GM23338 (cell line): Measurements from ENCODE around the gene METTL6. TPM values are rescaled to one million over a fixed set of nuclear protein-coding genes. Genes with fewer than 3 reads are reported as not detected.

Source experiments
- ATAC-seq: fragments of 200-7000 bp; cut with Tn5 transposase; 3 replicates; pipeline ENCODE4 v1.9.1; 2020
- DNase-seq: peaks from one replicate; pipeline ENCODE4 v3.0.0-alpha.2; 2015; ENCODE audit warnings: low spot score
- H2AFZ ChIP-seq: fragments of 200-600 bp; sonication (generic); 2 replicates; pipeline ENCODE4 v1.8.0; 2016; ENCODE audit warnings: antibody characterized with exemption, mild to moderate bottlenecking, moderate library complexity
- H3F3A ChIP-seq: fragments of 200-600 bp; sonication (generic); replicated peaks from 2 replicates; pipeline ENCODE4 v1.8.0; 2017; ENCODE audit warnings: antibody characterized with exemption, mixed run types, low read depth
- H3K27ac ChIP-seq: fragments of 200-600 bp; sonication (generic); 2 replicates; pipeline ENCODE4 v1.6.1; 2016; ENCODE audit warnings: low read depth
- H3K27me3 ChIP-seq: fragments of 200-600 bp; sonication (generic); 2 replicates; pipeline ENCODE4 v1.8.0; 2016; ENCODE audit warnings: mild to moderate bottlenecking, mixed run types, moderate library complexity; ENCODE audit not compliant: insufficient read depth
- H3K36me3 ChIP-seq: fragments of 200-600 bp; sonication (generic); 2 replicates; pipeline ENCODE4 v1.8.0; 2016; ENCODE audit warnings: mild to moderate bottlenecking; ENCODE audit not compliant: insufficient read depth
- H3K4me1 ChIP-seq: fragments of 200-600 bp; sonication (generic); 2 replicates; pipeline ENCODE4 v1.8.0; 2016; ENCODE audit warnings: mild to moderate bottlenecking, moderate library complexity; ENCODE audit not compliant: insufficient read depth
- H3K4me2 ChIP-seq: fragments of 200-600 bp; sonication (generic); 2 replicates; pipeline ENCODE4 v1.7.1; 2017; ENCODE audit warnings: mixed run types
- H3K4me3 ChIP-seq: fragments of 200-600 bp; sonication (generic); 2 replicates; pipeline ENCODE4 v1.6.1; 2016; ENCODE audit warnings: mixed run types
- H3K79me2 ChIP-seq: fragments of 200-600 bp; sonication (generic); replicated peaks from 2 replicates; pipeline ENCODE4 v1.8.0; 2017; ENCODE audit warnings: mild to moderate bottlenecking; ENCODE audit not compliant: insufficient read depth
- H3K9me2 ChIP-seq: fragments of 200-600 bp; sonication (generic); 2 replicates; pipeline ENCODE4 v1.8.0; 2017; ENCODE audit not compliant: insufficient read depth
- H4K20me1 ChIP-seq: fragments of 200-600 bp; sonication (generic); replicated peaks from 2 replicates; pipeline ENCODE4 v1.8.0; 2017; ENCODE audit warnings: mild to moderate bottlenecking; ENCODE audit not compliant: insufficient read depth
- H3K27ac Mint-ChIP-seq: 2 replicates; pipeline ENCODE4 v1.8.0; 2020; ENCODE audit warnings: inconsistent platforms, mild to moderate bottlenecking, moderate library complexity, mixed read lengths
- H3K27me3 Mint-ChIP-seq: 3 replicates; pipeline ENCODE4 v1.8.0; 2022; ENCODE audit warnings: low read depth, mild to moderate bottlenecking, moderate library complexity, mixed read lengths, inconsistent platforms; ENCODE audit not compliant: insufficient read depth, poor library complexity
- H3K36me3 Mint-ChIP-seq: 3 replicates; pipeline ENCODE4 v1.8.0; 2021; ENCODE audit warnings: low read depth, mild to moderate bottlenecking, inconsistent platforms, moderate library complexity, mixed read lengths
- H3K4me1 Mint-ChIP-seq: 3 replicates; pipeline ENCODE4 v1.8.0; 2020; ENCODE audit warnings: mild to moderate bottlenecking, inconsistent platforms, mixed read lengths
- H3K4me3 Mint-ChIP-seq: 3 replicates; pipeline ENCODE4 v1.8.0; 2021; ENCODE audit warnings: moderate library complexity, mild to moderate bottlenecking, inconsistent platforms, mixed read lengths
- H3K9me3 Mint-ChIP-seq: 3 replicates; pipeline ENCODE4 v1.8.0; 2020; ENCODE audit warnings: moderate library complexity, mild to moderate bottlenecking, inconsistent platforms, mixed read lengths
- CREB1 ChIP-seq: fragments of 250-450 bp; sonication (Bioruptor Pico); IDR thresholded peaks from 2 replicates; pipeline ENCODE4 v1.5.0; 2020; ENCODE audit warnings: low read depth, mild to moderate bottlenecking, moderate library complexity
- CTCF ChIP-seq, 2 experiments: fragments of 200-600 bp in 1 of 2; sonication (generic) in 1 of 2; conservative IDR thresholded peaks; 2 replicates each; pipeline versions ENCODE4 v1.5.1 to v1.6.1; 2016 to 2017; ENCODE audit warnings: antibody characterized with exemption in 2 of 2, low read depth in 2 of 2, mild to moderate bottlenecking in 2 of 2, moderate library complexity in 1 of 2
- EZH2 ChIP-seq: fragments of 200-600 bp; sonication (generic); IDR thresholded peaks from one replicate; pipeline ENCODE4 v1.8.0; 2017; ENCODE audit warnings: antibody characterized with exemption, mild to moderate bottlenecking, low read depth; ENCODE audit not compliant: unreplicated experiment
- EZH2phosphoT487 ChIP-seq: fragments of 200-600 bp; sonication (generic); IDR thresholded peaks from one replicate; pipeline ENCODE4 v1.8.1; 2018; ENCODE audit warnings: antibody characterized with exemption; ENCODE audit not compliant: unreplicated experiment
- JUNB ChIP-seq: IDR thresholded peaks from one replicate; pipeline ENCODE4 v1.6.1; 2016; ENCODE audit warnings: antibody characterized with exemption; ENCODE audit not compliant: unreplicated experiment
- NANOG ChIP-seq: IDR thresholded peaks from 2 replicates; pipeline ENCODE4 v1.6.1; 2016; ENCODE audit warnings: antibody characterized with exemption, borderline replicate concordance
- STAT1 ChIP-seq: IDR thresholded peaks from one replicate; pipeline ENCODE4 v1.6.1; 2016; ENCODE audit warnings: antibody characterized with exemption; ENCODE audit not compliant: unreplicated experiment
- polyA plus RNA-seq: library from polyadenylated mRNA; unstranded; fragments of >200 nt; fragmentation: Nextera tagmentation; extraction: Ambion mirVana; gene quantifications from 2 replicates; pipeline ENCODE4 v1.2.1, GENCODE V29; 2016
- total RNA-seq: library from RNA; depleted of rRNA; stranded (reverse); fragments of >200 nt; shearing (Covaris generic); gene quantifications from 2 replicates; pipeline ENCODE4 v1.2.3, GENCODE V29; 2014
- TF ChIP-seq, protein P1 (sequence below): fragments of 250-450 bp; sonication (Bioruptor Pico); IDR thresholded peaks from 2 replicates; pipeline ENCODE4 v1.5.0; 2020; ENCODE audit warnings: mild to moderate bottlenecking, moderate library complexity
- TF ChIP-seq, protein P2 (sequence below): IDR thresholded peaks from 2 replicates; pipeline ENCODE4 v1.6.1; 2016; ENCODE audit warnings: antibody characterized with exemption

Gene METTL6
- total and polyA plus RNA-seq, 2 experiments from 2014 or later, result 15.1 to 17.8 TPM

DNA sequence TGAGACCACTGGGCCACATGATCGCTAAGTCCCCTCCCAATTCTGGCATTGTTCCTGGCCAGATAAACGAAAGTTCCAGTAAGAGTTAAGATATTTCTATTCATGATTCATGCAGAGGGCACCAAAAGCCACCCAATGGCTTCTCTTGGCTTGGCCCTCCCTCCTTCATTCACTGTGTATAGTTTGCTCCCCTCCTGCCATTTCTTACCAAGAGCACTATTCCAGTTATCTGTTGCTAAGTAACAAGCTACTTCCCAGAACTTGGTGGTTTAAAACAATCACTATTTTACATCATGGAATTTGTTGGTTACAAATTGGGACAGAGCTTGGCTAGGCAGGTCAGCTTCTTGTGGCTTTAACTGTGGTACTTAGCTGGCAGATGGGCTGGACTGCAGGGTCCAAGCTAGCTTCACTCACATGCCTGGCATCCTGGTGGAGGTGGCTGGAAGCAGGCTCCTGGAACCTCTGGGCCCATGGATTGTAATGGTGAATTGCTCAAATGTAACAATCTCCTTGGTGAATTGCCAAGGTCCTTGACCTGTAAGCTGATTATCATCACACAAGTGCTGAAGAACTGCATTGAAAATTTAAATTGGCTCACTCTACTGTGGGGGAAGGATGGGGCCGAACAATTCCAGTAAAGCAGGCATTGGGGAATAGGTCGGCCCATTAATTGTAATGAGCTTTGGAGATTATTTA, 16.6 kb upstream of the METTL6 start:
- Histone ChIP-seq H3K4me3 (no peak overlapping the region), H3K4me2 (no peak overlapping the region), H3K9me2 (no peaks in the 10 kb centered on the region), H3K4me1 (no peaks in the 10 kb centered on the region), H4K20me1 (peaks cover 2% of the 10 kb centered on the region; the same call in 1 of the 2 replicates), H3K36me3 (peaks cover 13% of the 10 kb centered on the region), H2AFZ (no peak overlapping the region), H3K79me2 (no peaks in the 10 kb centered on the region), H3K27ac (no peak overlapping the region), H3K27me3 (no peaks in the 10 kb centered on the region), H3F3A (no peaks in the 10 kb centered on the region)
- Mint-ChIP-seq H3K4me1 (no peaks in the 10 kb centered on the region), H3K4me3 (no peak overlapping the region), H3K36me3 (peaks cover 30% of the 10 kb centered on the region), H3K9me3 (no peaks in the 10 kb centered on the region), H3K27ac (no peak overlapping the region), H3K27me3 (no peaks in the 10 kb centered on the region)
- TF ChIP-seq NANOG, result no peak
- TF ChIP-seq EZH2, result no peak
- TF ChIP-seq STAT1, result no peak
- no peak for TF ChIP-seq JUNB
- TF ChIP-seq, protein P1, sequence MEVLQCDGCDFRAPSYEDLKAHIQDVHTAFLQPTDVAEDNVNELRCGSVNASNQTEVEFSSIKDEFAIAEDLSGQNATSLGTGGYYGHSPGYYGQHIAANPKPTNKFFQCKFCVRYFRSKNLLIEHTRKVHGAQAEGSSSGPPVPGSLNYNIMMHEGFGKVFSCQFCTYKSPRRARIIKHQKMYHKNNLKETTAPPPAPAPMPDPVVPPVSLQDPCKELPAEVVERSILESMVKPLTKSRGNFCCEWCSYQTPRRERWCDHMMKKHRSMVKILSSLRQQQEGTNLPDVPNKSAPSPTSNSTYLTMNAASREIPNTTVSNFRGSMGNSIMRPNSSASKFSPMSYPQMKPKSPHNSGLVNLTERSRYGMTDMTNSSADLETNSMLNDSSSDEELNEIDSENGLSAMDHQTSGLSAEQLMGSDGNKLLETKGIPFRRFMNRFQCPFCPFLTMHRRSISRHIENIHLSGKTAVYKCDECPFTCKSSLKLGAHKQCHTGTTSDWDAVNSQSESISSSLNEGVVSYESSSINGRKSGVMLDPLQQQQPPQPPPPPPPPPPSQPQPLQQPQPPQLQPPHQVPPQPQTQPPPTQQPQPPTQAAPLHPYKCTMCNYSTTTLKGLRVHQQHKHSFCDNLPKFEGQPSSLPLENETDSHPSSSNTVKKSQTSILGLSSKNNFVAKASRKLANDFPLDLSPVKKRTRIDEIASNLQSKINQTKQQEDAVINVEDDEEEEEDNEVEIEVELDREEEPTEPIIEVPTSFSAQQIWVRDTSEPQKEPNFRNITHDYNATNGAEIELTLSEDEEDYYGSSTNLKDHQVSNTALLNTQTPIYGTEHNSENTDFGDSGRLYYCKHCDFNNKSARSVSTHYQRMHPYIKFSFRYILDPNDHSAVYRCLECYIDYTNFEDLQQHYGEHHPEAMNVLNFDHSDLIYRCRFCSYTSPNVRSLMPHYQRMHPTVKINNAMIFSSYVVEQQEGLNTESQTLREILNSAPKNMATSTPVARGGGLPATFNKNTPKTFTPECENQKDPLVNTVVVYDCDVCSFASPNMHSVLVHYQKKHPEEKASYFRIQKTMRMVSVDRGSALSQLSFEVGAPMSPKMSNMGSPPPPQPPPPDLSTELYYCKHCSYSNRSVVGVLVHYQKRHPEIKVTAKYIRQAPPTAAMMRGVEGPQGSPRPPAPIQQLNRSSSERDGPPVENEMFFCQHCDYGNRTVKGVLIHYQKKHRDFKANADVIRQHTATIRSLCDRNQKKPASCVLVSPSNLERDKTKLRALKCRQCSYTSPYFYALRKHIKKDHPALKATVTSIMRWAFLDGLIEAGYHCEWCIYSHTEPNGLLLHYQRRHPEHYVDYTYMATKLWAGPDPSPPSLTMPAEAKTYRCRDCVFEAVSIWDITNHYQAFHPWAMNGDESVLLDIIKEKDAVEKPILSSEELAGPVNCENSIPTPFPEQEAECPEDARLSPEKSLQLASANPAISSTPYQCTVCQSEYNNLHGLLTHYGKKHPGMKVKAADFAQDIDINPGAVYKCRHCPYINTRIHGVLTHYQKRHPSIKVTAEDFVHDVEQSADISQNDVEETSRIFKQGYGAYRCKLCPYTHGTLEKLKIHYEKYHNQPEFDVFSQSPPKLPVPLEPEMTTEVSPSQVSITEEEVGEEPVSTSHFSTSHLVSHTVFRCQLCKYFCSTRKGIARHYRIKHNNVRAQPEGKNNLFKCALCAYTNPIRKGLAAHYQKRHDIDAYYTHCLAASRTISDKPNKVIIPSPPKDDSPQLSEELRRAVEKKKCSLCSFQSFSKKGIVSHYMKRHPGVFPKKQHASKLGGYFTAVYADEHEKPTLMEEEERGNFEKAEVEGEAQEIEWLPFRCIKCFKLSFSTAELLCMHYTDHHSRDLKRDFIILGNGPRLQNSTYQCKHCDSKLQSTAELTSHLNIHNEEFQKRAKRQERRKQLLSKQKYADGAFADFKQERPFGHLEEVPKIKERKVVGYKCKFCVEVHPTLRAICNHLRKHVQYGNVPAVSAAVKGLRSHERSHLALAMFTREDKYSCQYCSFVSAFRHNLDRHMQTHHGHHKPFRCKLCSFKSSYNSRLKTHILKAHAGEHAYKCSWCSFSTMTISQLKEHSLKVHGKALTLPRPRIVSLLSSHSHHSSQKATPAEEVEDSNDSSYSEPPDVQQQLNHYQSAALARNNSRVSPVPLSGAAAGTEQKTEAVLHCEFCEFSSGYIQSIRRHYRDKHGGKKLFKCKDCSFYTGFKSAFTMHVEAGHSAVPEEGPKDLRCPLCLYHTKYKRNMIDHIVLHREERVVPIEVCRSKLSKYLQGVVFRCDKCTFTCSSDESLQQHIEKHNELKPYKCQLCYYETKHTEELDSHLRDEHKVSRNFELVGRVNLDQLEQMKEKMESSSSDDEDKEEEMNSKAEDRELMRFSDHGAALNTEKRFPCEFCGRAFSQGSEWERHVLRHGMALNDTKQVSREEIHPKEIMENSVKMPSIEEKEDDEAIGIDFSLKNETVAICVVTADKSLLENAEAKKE (CRISPR knock-in tag), result no peak
- TF ChIP-seq CTCF (conservative IDR thresholded peaks at IDR 0.05; ENCODE audit: low read depth in 2 of 2), result no peak
- no peak for TF ChIP-seq EZH2phosphoT487
- TF ChIP-seq CREB1 (CRISPR knock-in tag), result no peak
- TF ChIP-seq, protein P2, sequence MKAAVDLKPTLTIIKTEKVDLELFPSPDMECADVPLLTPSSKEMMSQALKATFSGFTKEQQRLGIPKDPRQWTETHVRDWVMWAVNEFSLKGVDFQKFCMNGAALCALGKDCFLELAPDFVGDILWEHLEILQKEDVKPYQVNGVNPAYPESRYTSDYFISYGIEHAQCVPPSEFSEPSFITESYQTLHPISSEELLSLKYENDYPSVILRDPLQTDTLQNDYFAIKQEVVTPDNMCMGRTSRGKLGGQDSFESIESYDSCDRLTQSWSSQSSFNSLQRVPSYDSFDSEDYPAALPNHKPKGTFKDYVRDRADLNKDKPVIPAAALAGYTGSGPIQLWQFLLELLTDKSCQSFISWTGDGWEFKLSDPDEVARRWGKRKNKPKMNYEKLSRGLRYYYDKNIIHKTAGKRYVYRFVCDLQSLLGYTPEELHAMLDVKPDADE, result no peak
- ATAC-seq, result no peak
- no peak for DNase-seq
